ENCODE measurements around the gene ADGRL4.

ADGRL4 gene

DNA sequence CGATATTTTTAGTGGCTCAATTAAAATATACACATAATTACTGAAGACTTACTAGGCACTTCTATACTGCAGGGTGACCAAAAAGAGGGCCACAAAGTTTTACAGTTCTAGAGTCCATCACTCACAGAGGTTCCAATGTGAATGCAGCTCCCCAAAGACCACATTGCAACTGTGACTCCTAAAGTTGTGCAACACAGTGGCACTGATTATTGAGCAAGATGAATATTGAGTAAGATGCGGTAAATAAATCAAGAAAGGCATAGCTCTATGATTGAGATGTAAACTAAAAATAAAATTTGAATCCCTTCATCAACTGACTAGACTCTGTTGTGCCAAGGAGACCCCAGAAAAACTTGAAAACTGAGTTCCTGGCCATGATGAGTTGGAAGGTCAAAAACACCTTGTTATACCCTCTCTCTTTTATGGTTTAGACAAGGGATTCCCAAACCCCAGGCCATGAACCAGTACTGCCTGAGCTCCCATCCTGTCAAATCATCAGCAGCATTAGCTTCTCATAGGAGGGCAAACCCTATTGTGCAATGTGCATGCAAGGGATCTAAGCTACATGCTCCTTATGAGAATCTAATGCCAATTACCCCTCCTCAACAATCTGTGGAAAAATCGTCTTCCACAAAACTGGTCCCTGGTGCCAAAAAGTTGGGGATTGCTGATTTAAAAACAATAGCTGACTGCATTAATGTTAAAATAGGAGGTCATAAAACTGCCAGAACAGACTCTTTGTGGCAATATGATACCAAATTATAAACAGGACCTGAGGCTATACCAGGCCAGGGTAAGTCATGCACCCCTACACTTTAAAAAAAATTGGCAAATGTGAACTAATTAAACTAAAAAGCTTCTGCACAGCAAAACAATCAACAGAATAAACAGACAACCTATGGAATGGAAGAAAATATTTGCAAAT is 94.3 kb downstream of the ADGRL4 start:
- DNase-seq (ENCODE audit: low read depth, low spot score), result no peak
- no peak for TF ChIP-seq CTCF (IDR thresholded peaks at IDR 0.05; ENCODE audit: low read depth, low read length)
- no peak overlapping the region for H3K4me3 ChIP-seq (ENCODE audit: low read depth, low read length)
- in situ Hi-C loops (cut with HindIII; ENCODE audit: low sequenced_read_pairs), result no loop called here

DNA sequence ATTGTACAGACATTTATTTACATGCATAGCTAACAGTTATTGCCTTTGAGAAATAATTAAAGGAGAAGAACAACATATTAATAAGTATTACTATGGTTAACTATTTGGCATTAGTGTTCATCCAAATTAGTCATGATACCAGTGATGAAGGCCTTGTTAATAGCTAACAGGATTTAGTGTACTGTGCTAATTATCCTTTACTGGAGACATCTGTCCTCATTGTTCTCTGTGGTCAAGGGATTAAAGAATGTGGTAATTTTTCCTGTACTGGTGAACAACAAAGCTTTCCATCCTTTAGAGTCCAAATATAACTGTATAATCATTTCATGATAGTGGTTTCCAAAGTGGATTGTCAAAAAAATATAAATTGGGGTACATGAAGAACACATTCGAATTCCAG is 103.9 kb downstream of the ADGRL4 start:
- in situ Hi-C loops (cut with HindIII; ENCODE audit: low sequenced_read_pairs), result no loop called here
- no peak overlapping the region for H3K4me3 ChIP-seq (ENCODE audit: low read depth, low read length)
- DNase-seq (ENCODE audit: low read depth, low spot score), result no peak
- no peak for TF ChIP-seq CTCF (IDR thresholded peaks at IDR 0.05; ENCODE audit: low read depth, low read length)

DNA sequence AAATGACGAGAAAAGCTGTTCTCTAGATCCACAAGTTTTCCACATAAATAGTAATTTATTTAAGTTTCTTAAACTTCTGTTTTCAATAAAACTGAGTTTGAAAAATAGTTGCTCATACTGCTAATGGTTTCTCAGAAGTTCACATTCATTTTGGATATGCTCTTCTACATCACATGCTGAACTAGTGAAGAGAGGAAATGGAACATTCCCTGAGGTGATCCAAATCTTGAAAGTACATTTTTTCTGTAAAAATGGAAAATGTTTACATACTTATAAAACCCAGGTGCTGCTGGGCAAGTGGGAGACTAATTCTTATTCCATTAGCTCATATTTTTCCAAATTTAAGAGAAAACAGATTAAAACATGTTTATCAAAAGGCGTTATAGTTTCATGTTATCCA is 111.7 kb downstream of the ADGRL4 start:
- no peak overlapping the region for H3K4me3 ChIP-seq (ENCODE audit: low read depth, low read length)
- in situ Hi-C loops (cut with HindIII; ENCODE audit: low sequenced_read_pairs), result no loop called here
- TF ChIP-seq CTCF (IDR thresholded peaks at IDR 0.05; ENCODE audit: low read depth, low read length), result no peak
- no peak for DNase-seq (ENCODE audit: low read depth, low spot score)

DNA sequence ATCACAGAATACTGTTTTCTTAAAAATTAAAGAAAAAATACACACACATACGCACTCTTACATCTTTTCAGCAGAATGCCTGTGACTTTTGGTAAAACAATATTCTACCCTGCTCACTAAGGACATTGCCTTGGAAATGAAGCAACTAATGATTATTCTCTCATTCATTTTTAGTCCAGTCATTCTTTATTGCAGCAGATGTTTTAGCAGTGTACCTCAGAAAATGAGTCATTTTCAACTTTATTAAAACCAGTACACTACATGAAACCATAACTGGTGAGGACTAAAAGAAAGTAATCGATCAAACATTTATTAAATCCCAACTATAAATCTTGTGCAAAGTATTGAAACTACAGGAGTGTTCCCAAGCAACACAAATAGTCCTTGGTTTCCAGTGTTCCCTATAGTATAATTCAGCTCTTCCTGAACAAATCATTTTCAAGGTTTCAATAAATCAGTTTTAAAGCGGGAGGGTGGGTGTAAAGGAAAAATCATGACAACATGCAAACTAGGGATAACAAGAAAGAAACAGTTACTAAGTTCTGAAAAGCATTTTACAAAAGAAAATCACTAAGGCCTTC is 114.2 kb downstream of the ADGRL4 start:
- peak; percentile 14 for DNase-seq (ENCODE audit: low read depth, low spot score)
- H3K4me3 ChIP-seq (ENCODE audit: low read depth, low read length), result no peak overlapping the region
- TF ChIP-seq CTCF (IDR thresholded peaks at IDR 0.05; ENCODE audit: low read depth, low read length), result no peak
- in situ Hi-C loops (cut with HindIII; ENCODE audit: low sequenced_read_pairs), result no loop called here

DNA sequence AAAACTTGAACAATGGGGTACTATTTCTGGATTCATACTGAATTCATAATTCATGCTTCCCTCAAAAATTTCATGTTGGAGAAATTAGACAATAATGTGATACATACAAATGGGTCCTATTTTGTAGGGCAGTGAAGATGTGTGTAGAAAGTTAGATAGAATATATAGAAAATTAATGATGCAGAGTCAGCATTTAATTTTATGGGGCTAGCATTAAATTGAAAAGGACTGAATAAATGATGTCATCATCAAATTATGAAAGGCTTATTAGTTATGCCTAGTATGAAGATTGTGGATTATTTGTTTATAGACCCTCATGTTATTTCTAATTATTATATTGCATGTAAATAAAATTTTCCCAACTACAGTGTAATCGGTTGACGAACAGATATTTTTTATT is 119.1 kb downstream of the ADGRL4 start:
- no peak for DNase-seq (ENCODE audit: low read depth, low spot score)
- in situ Hi-C loops (cut with HindIII; ENCODE audit: low sequenced_read_pairs), result no loop called here
- no peak for TF ChIP-seq CTCF (IDR thresholded peaks at IDR 0.05; ENCODE audit: low read depth, low read length)
- H3K4me3 ChIP-seq (ENCODE audit: low read depth, low read length), result no peak overlapping the region

GRCh38 chr1:78884685-78885452 is 121.7 kb downstream of the ADGRL4 start:
- peak; percentile 25 for DNase-seq (ENCODE audit: low read depth, low spot score)
- in situ Hi-C loops (cut with HindIII; ENCODE audit: low sequenced_read_pairs), result no loop called here
- no peak for TF ChIP-seq CTCF (IDR thresholded peaks at IDR 0.05; ENCODE audit: low read depth, low read length)
- H3K4me3 ChIP-seq (ENCODE audit: low read depth, low read length), result no peak overlapping the region
